Smooth muscle cell (in vitro differentiated cells): ENCODE data around the gene KRT222. TPM values are rescaled to one million over a fixed set of nuclear protein-coding genes. Genes with fewer than 3 reads are reported as not detected.

Experiments
- DNase-seq: peaks from one replicate; lab custom pipeline; 2025; ENCODE audit not compliant: unreplicated experiment; lab: John Stamatoyannopoulos, UW
- H2AFZ ChIP-seq: fragments of 200-600 bp; sonication (generic); 2 replicates; pipeline ENCODE4 v1.6.0; 2016; ENCODE audit warnings: antibody characterized with exemption, low read depth, mild to moderate bottlenecking
- H3F3A ChIP-seq: fragments of 200-600 bp; sonication (generic); 2 replicates; pipeline ENCODE4 v1.6.0; 2017; ENCODE audit warnings: antibody characterized with exemption, low read depth
- H3K27ac ChIP-seq: fragments of 200-600 bp; sonication (generic); 2 replicates; pipeline ENCODE4 v1.5.1; 2016; ENCODE audit warnings: low read depth, mild to moderate bottlenecking
- H3K27me3 ChIP-seq: fragments of 200-600 bp; sonication (generic); 2 replicates; pipeline ENCODE4 v1.6.1; 2016; ENCODE audit warnings: low read depth, mild to moderate bottlenecking
- H3K36me3 ChIP-seq: fragments of 200-600 bp; sonication (generic); 2 replicates; pipeline ENCODE4 v1.5.1; 2016; ENCODE audit warnings: low read depth
- H3K4me1 ChIP-seq: fragments of 200-600 bp; sonication (generic); 2 replicates; pipeline ENCODE4 v1.5.1; 2016; ENCODE audit warnings: low read depth
- H3K4me2 ChIP-seq: fragments of 200-600 bp; sonication (generic); 2 replicates; pipeline ENCODE4 v1.6.0; 2016; ENCODE audit warnings: mild to moderate bottlenecking
- H3K4me3 ChIP-seq: fragments of 200-600 bp; sonication (generic); 2 replicates; pipeline ENCODE4 v1.5.1; 2016; ENCODE audit warnings: mild to moderate bottlenecking
- H3K79me2 ChIP-seq: fragments of 200-600 bp; sonication (generic); 2 replicates; pipeline ENCODE4 v1.6.0; 2016; ENCODE audit warnings: low read depth, mild to moderate bottlenecking
- H3K9ac ChIP-seq: fragments of 200-600 bp; sonication (generic); 2 replicates; pipeline ENCODE4 v1.6.0; 2016; ENCODE audit warnings: low read depth
- H3K9me3 ChIP-seq: fragments of 200-600 bp; sonication (generic); replicated peaks from 2 replicates; pipeline ENCODE4 v1.5.1; 2016; ENCODE audit warnings: low read depth
- H4K20me1 ChIP-seq: fragments of 200-600 bp; sonication (generic); 2 replicates; pipeline ENCODE4 v1.6.0; 2016; ENCODE audit warnings: low read depth
- WGBS: methylation state at CpG from one replicate; pipeline ENCODE4 v1.1.7; 2016; ENCODE audit warnings: low lambda C conversion rate; 5-methylcytosine and 5-hydroxymethylcytosine counted together
- polyA plus RNA-seq: library from polyadenylated mRNA; unstranded; fragments of >200 nt; fragmentation: Nextera tagmentation; extraction: Ambion mirVana; gene quantifications from 2 replicates; pipeline ENCODE4 v1.2.1, GENCODE V29; 2016
- total RNA-seq: library from RNA; depleted of rRNA; stranded (reverse); fragments of >200 nt; gene quantifications from 2 replicates; pipeline ENCODE4 v1.2.3, GENCODE V29; 2014
- TF ChIP-seq, protein P1 (sequence below): fragments of 200-600 bp; sonication (generic); IDR thresholded peaks from 2 replicates; pipeline ENCODE4 v1.5.1; 2017; ENCODE audit warnings: borderline replicate concordance, mild to moderate bottlenecking, antibody characterized with exemption; ENCODE audit not compliant: insufficient read depth, poor library complexity, severe bottlenecking

The KRT222 gene
- total and polyA plus RNA-seq, 2 experiments from 2014 or later: not detected

DNA sequence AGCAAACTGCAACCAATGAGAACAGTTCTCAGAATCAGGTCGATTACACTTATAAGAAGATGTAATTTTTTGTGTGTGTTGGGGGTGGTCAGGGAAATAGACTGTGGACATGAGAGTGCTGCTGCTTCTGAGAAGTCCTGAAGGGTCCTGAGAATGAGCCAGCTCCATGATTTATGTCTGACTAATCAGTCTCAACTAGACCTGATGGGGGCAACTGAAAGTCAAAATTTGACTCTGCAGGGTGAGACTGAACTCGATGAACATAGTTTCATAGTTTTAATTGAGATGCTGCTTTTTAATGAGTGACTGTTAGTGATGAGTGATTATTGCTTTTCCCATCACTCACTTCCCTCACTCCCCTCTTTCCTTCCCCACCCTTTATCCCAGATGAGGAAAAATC, 54.6 kb downstream of the KRT222 start:
- DNase-seq: no peak
- 85% methylated on average over 2 of the region's 2 CpGs for WGBS

DNA sequence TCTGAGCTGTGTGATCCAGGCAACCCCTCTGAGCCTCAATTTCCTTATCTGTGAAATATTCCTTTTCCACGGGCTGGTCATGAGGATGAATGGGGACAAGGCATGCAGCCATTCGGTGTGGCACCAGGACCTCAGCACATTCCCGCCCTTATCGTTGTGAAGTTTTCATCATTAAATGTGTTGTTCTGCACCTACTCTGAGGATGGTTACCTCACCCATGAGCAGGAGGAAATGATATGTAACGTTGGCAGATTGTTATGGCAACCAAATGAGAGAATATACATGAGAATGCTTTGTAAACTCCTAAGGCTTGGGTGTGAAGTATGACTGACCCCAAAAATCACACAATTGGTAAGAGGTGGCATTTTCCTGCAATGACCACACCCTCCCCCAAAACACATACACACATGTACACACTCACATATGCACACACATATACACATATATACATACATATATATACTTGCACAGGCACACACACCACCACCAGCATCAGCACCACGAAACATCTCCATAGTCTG, 56.9 kb downstream of the KRT222 start:
- no peaks in the 10 kb centered on the region for H3K36me3 ChIP-seq
- H3K9me3 ChIP-seq: no peaks in the 10 kb centered on the region
- no peak overlapping the region for H3K4me2 ChIP-seq
- DNase-seq: no peak
- no peaks in the 10 kb centered on the region for H3K4me1 ChIP-seq
- H3F3A ChIP-seq: no peaks in the 10 kb centered on the region
- no peaks in the 10 kb centered on the region for H3K27me3 ChIP-seq
- 80% methylated on average over 6 of the region's 6 CpGs for WGBS
- H3K79me2 ChIP-seq: no peaks in the 10 kb centered on the region
- TF ChIP-seq, protein P1, sequence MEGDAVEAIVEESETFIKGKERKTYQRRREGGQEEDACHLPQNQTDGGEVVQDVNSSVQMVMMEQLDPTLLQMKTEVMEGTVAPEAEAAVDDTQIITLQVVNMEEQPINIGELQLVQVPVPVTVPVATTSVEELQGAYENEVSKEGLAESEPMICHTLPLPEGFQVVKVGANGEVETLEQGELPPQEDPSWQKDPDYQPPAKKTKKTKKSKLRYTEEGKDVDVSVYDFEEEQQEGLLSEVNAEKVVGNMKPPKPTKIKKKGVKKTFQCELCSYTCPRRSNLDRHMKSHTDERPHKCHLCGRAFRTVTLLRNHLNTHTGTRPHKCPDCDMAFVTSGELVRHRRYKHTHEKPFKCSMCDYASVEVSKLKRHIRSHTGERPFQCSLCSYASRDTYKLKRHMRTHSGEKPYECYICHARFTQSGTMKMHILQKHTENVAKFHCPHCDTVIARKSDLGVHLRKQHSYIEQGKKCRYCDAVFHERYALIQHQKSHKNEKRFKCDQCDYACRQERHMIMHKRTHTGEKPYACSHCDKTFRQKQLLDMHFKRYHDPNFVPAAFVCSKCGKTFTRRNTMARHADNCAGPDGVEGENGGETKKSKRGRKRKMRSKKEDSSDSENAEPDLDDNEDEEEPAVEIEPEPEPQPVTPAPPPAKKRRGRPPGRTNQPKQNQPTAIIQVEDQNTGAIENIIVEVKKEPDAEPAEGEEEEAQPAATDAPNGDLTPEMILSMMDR: no peak
- no peak overlapping the region for H3K9ac ChIP-seq
- H4K20me1 ChIP-seq: no peaks in the 10 kb centered on the region
- no peak overlapping the region for H3K4me3 ChIP-seq
- no peak overlapping the region for H2AFZ ChIP-seq
- no peak overlapping the region for H3K27ac ChIP-seq

More for the DNA sequence above, 54.6 kb downstream of the KRT222 start:
- H4K20me1 ChIP-seq: no peaks in the 10 kb centered on the region
- no peaks in the 10 kb centered on the region for H3K36me3 ChIP-seq
- H3K9ac ChIP-seq: no peak overlapping the region
- no peak overlapping the region for H2AFZ ChIP-seq
- no peaks in the 10 kb centered on the region for H3K27me3 ChIP-seq
- no peaks in the 10 kb centered on the region for H3F3A ChIP-seq
- TF ChIP-seq, protein P1: no peak
- H3K4me3 ChIP-seq: no peak overlapping the region
- no peaks in the 10 kb centered on the region for H3K9me3 ChIP-seq
- H3K27ac ChIP-seq: no peak overlapping the region
- H3K4me2 ChIP-seq: no peak overlapping the region
- H3K4me1 ChIP-seq: no peaks in the 10 kb centered on the region
- H3K79me2 ChIP-seq: no peaks in the 10 kb centered on the region

DNA sequence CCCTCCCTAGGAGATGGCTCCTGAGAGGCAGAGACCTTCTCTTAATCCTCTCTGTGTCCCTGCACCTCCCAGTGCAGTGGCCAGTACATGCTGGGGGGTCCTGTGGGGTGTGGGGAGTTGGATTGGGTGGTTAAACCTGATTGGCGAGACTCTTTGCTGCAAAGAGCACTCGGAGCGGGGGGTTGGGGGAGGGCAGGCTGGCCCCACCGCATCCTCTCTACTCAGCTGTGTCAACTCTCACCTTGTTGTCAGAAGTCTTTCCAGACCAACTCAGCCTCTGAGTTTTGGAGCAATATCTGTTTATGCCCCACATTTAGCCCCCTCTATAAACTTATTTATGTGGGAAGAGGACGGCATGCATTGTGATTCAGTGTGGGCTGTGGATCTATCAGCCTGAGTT, 57.3 kb downstream of the KRT222 start:
- Histone ChIP-seq H3K27ac (no peak overlapping the region), H3K4me3 (no peak overlapping the region), H3K9me3 (no peaks in the 10 kb centered on the region), H2AFZ (no peak overlapping the region), H3K4me1 (no peaks in the 10 kb centered on the region), H3K36me3 (no peaks in the 10 kb centered on the region), H3K79me2 (no peaks in the 10 kb centered on the region), H3K9ac (no peak overlapping the region), H3K27me3 (no peaks in the 10 kb centered on the region), H3F3A (peaks cover under 1% of the 10 kb centered on the region), H4K20me1 (no peaks in the 10 kb centered on the region), H3K4me2 (no peak overlapping the region)
- 79% methylated on average over 5 of the region's 5 CpGs for WGBS
- TF ChIP-seq, protein P1: no peak
- no peak for DNase-seq
